Stimulated activated CD4-positive, alpha-beta T cell treated with anti-CD3 and anti-CD28 coated beads, Interleukin-15, amount 100 ng/mL, for 1 hour (primary cell): ENCODE data around the gene VANGL2.

ENCODE experiments used
- DNase-seq, 2 donors: peaks; one replicate each; pipeline ENCODE4 v3.0.0-alpha.2; 2020; ENCODE audit warnings: low read depth in 1 of 2, low spot score in 1 of 2

The VANGL2 gene

GRCh38 chr1:160400223-160400645 lies at the start of gene VANGL2:
Gene VANGL2, plus strand, starts transcription at chr1:160400564. Its CDS starts 15,274 bp downstream, at chr1:160415838.
- DNase-seq, result peak in 1 of 2 donors; percentile 28

- DNase-seq, result no peak
These were observed 48.7 kb upstream of the VANGL2 start for GRCh38 chr1:160351629-160352028.

GRCh38 chr1:160352555-160352954 lies 47.8 kb upstream of the VANGL2 start:
- no peak for DNase-seq

GRCh38 chr1:160353223-160353622 lies 47.1 kb upstream of the VANGL2 start:
- DNase-seq, result no peak

- DNase-seq, result no peak
These were observed 45.9 kb upstream of the VANGL2 start for GRCh38 chr1:160354388-160354985.

- DNase-seq, result no peak
These were observed 42.9 kb upstream of the VANGL2 start for GRCh38 chr1:160357286-160358002.

- no peak for DNase-seq
These were observed 42.3 kb upstream of the VANGL2 start for GRCh38 chr1:160358073-160358472.

GRCh38 chr1:160359559-160360226 lies 40.7 kb upstream of the VANGL2 start:
- DNase-seq, result no peak

- no peak for DNase-seq
These were observed 40.1 kb upstream of the VANGL2 start for GRCh38 chr1:160360227-160360695.

- no peak for DNase-seq
These were observed 39.2 kb upstream of the VANGL2 start for GRCh38 chr1:160361199-160361598.

GRCh38 chr1:160361814-160362167 lies 38.6 kb upstream of the VANGL2 start:
- no peak for DNase-seq

GRCh38 chr1:160362168-160362957 lies 38.0 kb upstream of the VANGL2 start:
- DNase-seq, result no peak

- no peak for DNase-seq
These were observed 37.4 kb upstream of the VANGL2 start for GRCh38 chr1:160363010-160363409.

GRCh38 chr1:160363951-160364735 lies 36.2 kb upstream of the VANGL2 start:
- DNase-seq, result no peak

- no peak for DNase-seq
These were observed 35.0 kb upstream of the VANGL2 start for GRCh38 chr1:160365325-160365724.

GRCh38 chr1:160366731-160367515 lies 33.4 kb upstream of the VANGL2 start, which contains the start of gene NHLH1:
Gene NHLH1, plus strand, starts transcription at chr1:160367071. Its CDS starts 3,661 bp downstream, at chr1:160370732.
- DNase-seq, result no peak

- no peak for DNase-seq
These were observed 32.9 kb upstream of the VANGL2 start for GRCh38 chr1:160367516-160367900.

GRCh38 chr1:160367934-160368923 lies 32.1 kb upstream of the VANGL2 start:
- no peak for DNase-seq

- no peak for DNase-seq
These were observed 31.3 kb upstream of the VANGL2 start for GRCh38 chr1:160369087-160369486.
